ENCODE data around the gene TMEM267. TPM values are rescaled to one million over a fixed set of nuclear protein-coding genes. Genes with fewer than 3 reads are reported as not detected.

The TMEM267 gene
- total and polyA plus RNA-seq, 2 of the 8 experiments (the other 6 are each of a cell fraction or from before 2014, with no cell fraction given): 4.8 to 6.2 TPM

DNA sequence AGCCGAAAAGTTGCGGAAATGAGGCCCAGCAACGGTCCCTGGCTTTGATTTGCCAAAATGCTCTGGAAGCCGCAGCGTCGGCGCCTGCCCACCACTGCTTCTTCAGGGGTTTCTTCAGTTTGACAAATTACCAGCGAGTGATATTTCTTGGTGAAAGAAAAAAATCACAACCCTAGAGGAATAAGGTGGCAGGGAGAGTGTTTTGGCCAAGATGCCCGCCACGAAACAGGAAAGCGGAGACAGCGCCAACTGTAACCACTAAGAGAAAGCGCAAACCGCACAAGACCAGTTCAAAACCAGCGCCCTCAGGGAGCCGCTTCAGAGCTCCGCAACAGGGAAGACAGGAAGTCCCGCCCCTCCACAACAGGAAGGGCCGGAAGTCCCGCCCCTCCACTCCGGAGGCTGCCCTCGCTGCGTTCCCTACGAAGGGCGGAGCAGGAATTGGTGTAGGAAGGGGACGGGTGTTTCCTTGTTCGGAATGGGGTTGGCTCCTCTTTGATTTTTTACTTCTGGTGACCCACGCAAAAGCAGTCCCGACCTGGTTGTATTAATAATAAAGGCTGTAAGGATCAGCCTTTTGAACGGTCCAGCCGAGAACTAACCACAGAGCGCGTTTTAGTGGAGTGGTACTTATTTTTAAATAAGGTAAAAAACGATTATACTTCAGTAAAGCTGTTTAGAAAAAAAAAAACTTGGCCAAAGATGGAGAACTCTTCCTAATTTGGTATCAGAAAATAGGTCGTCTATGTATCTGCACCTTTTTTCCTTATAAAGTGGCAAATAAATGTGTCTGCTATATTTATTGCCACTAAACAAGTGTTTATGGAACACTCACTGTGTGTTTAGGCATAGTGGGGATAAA lies 31.4 kb upstream of the TMEM267 start, which contains the start of gene C5orf34:
Gene C5orf34 (minus strand): TSS at position 333 of the 862 bp plus-strand sequence. CDS start 5,809 bp downstream, outside the sequence.
- no peak within 1 kb of the TSS; the same call in 1 of the 2 replicates for H2BK15ac ChIP-seq (ENCODE audit: low read length)
- TF ChIP-seq SP1 (IDR thresholded peaks at IDR 0.05; ENCODE audit: low read depth, low read length) (peak; percentile 67), TAF7 (optimal IDR thresholded peaks at IDR 0.05; ENCODE audit: borderline replicate concordance, low read depth, low read length) (peak; percentile 56), GABPA (IDR thresholded peaks at IDR 0.05; ENCODE audit: borderline replicate concordance, insufficient read depth, low read length) (peak; percentile 98), PHF8 (conservative IDR thresholded peaks at IDR 0.05; ENCODE audit: low read depth, low read length) (peak; percentile 77), POLR2AphosphoS5 (IDR thresholded peaks at IDR 0.05; ENCODE audit: low read depth, low read length) (peak; percentile 88), POLR2A (IDR thresholded peaks at IDR 0.05; ENCODE audit: control extremely low read depth in 1 of 2, low read depth in 2 of 2, low read length in 2 of 2) (peak; percentile 89 to 90), SP2 (IDR thresholded peaks at IDR 0.05; ENCODE audit: low read length) (peak; percentile 49), ASH2L (IDR thresholded peaks at IDR 0.05; ENCODE audit: low read length) (peak; percentile 95)
- TF ChIP-seq, protein P1, sequence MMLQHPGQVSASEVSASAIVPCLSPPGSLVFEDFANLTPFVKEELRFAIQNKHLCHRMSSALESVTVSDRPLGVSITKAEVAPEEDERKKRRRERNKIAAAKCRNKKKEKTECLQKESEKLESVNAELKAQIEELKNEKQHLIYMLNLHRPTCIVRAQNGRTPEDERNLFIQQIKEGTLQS (IDR thresholded peaks at IDR 0.05; ENCODE audit: insufficient read depth, low read depth, low read length): no peak
- TF ChIP-seq, protein P2, sequence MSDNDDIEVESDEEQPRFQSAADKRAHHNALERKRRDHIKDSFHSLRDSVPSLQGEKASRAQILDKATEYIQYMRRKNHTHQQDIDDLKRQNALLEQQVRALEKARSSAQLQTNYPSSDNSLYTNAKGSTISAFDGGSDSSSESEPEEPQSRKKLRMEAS (IDR thresholded peaks at IDR 0.05): 0 out of 2 replicates have a peak, but pooled peaks have one; percentile 41

More for the DNA sequence above, 31.4 kb upstream of the TMEM267 start, which contains the start of gene C5orf34:
- Histone ChIP-seq H3K9me3 (ENCODE audit: insufficient read depth in 2 of 2, low read depth in 1 of 2, low read length in 1 of 2) (peaks cover 0 to 18% of the 10 kb centered on the region in 2 experiments; a peak in 2 of 4 replicates), H3K27me3 (replicated peaks in 1 of 4; ENCODE audit: control insufficient read depth in 3 of 4, extremely low read depth in 1 of 4, insufficient read depth in 3 of 4, low read length in 3 of 4) (no peaks in the 10 kb centered on the region), H2BK120ac (replicated peaks; ENCODE audit: low read depth, low read length) (no peak within 1 kb of the TSS), H3K18ac (ENCODE audit: extremely low read depth, low read length) (peak within 1 kb of the TSS; percentile 80; the same call in 1 of the 2 replicates), H2AFZ (ENCODE audit: low read length) (peak within 1 kb of the TSS; percentile 68), H3K4me1 (replicated peaks in 1 of 4; ENCODE audit: control insufficient read depth in 3 of 4, insufficient read depth in 4 of 4, low read length in 3 of 4) (peaks cover 0 to 4% (median 0%) of the 10 kb centered on the region in 4 experiments; a peak in 2 of 7 replicates), H3K23ac (ENCODE audit: insufficient read length) (no peak within 1 kb of the TSS), H4K8ac (ENCODE audit: extremely low read depth, insufficient read depth, low read length) (peak within 1 kb of the TSS; percentile 94; the same call in 1 of the 2 replicates), H2AK5ac (ENCODE audit: low read depth, low read length) (no peak within 1 kb of the TSS; the same call in 1 of the 2 replicates), H4K91ac (replicated peaks; ENCODE audit: insufficient read length, low read length) (peak within 1 kb of the TSS; percentile 76), H2BK5ac (ENCODE audit: low read depth, low read length) (peak within 1 kb of the TSS; percentile 83), H3K36me3 (ENCODE audit: control insufficient read depth in 2 of 4, insufficient read depth in 4 of 4, low read length in 3 of 4) (peaks cover 0 to 2% (median 0%) of the 10 kb centered on the region in 4 experiments; a peak in 1 of 8 replicates), H3K9ac (replicated peaks in 1 of 4; ENCODE audit: extremely low read depth in 1 of 4, low read depth in 3 of 4, low read length in 3 of 4) (peak within 1 kb of the TSS; percentile 92 to 98 (median 94)), H2BK20ac (ENCODE audit: low read length) (no peak within 1 kb of the TSS), H4K5ac (ENCODE audit: insufficient read length, low read depth, low read length) (peak within 1 kb of the TSS; percentile 61), H3K79me2 (ENCODE audit: control insufficient read depth in 1 of 2, insufficient read depth in 2 of 2, low read length in 2 of 2) (peaks cover 0 to 19% of the 10 kb centered on the region in 2 experiments; a peak in 3 of 4 replicates), H3K27ac (ENCODE audit: low read depth, low read length) (peak within 1 kb of the TSS; percentile 92), H3K79me1 (ENCODE audit: low read depth, low read length) (no peaks in the 10 kb centered on the region), H3K14ac (ENCODE audit: insufficient read length) (no peak within 1 kb of the TSS), H3K56ac (replicated peaks; ENCODE audit: insufficient read length, low read depth, low read length) (peak within 1 kb of the TSS; percentile 77), H2BK12ac (ENCODE audit: low read depth, low read length) (no peak within 1 kb of the TSS), H3K23me2 (ENCODE audit: low read depth, low read length) (peaks cover 6% of the 10 kb centered on the region; the same call in 1 of the 2 replicates), H3K4me3 (ENCODE audit: extremely low read depth in 1 of 4, insufficient read depth in 2 of 4, low read depth in 3 of 4, low read length in 4 of 4) (peak within 1 kb of the TSS; percentile 77 to 88 (median 86)), H3K4ac (replicated peaks; ENCODE audit: insufficient read length, low read depth, low read length) (no peak within 1 kb of the TSS), H4K20me1 (replicated peaks in 1 of 2; ENCODE audit: control insufficient read depth in 1 of 2, insufficient read depth in 2 of 2, low read length in 2 of 2) (no peaks in the 10 kb centered on the region), H3K4me2 (ENCODE audit: insufficient read depth in 1 of 2, low read depth in 2 of 2, low read length in 2 of 2) (peak within 1 kb of the TSS; percentile 75 to 84)
- ChIA-PET CTCF (ENCODE audit: partially characterized antibody) (interaction anchor here (0.9 kb wide), 1 partner anchor 31 kb away, joined by 3 read pairs; no protein-coding TSS in a partner anchor), POLR2A (ENCODE audit: partially characterized antibody) (interaction anchor here (0.9 to 2.4 kb wide), 13 partner anchors 10 to 106 kb away, joined by 3 to 23 read pairs (median 4); partner anchors contain the start of genes NNT, PAIP1 and TMEM267)
- DNase-seq (ENCODE audit: low read depth in 1 of 2, low spot score in 2 of 2) (peak; percentile 81 to 96), FAIRE-seq (no peak)
- 1% methylated on average over 34 of the region's 35 CpGs; no CpG with 5 or more reads in 1 of the 2 experiments for WGBS, 2 experiments (ENCODE audit: extremely low coverage in 1 of 2, insufficient coverage in 1 of 2, insufficient read length in 1 of 2, insufficient replicate concordance in 2 of 2, low coverage in 1 of 2, low lambda C conversion rate in 2 of 2, missing lambda C conversion rate in 1 of 2)

Data from H1 (cell line).